HG02610 (cell line): ENCODE measurements around the gene PRIM2.
"Not testable (repeated sequence)": the region's sequence is repeated elsewhere in the genome, so short reads cannot be mapped to it uniquely, and the experiment has no call there.

Experiments
- ATAC-seq: cut with Tn5 transposase; IDR thresholded peaks from one replicate; pipeline ENCODE4 v1.9.1; 2021; ENCODE audit warnings: mild to moderate bottlenecking, moderate library complexity; ENCODE audit not compliant: unreplicated experiment

The PRIM2 gene

GRCh38 chr6:57572844-57573243, 255.4 kb downstream of the PRIM2 start:
- ATAC-seq: not testable (repeated sequence)

GRCh38 chr6:57577023-57577422, 259.6 kb downstream of the PRIM2 start:
- not testable (repeated sequence) for ATAC-seq

GRCh38 chr6:57579489-57579888, 262.1 kb downstream of the PRIM2 start:
- not testable (repeated sequence) for ATAC-seq

- ATAC-seq: not testable (repeated sequence)
Measured at GRCh38 chr6:57581586-57581985, 264.2 kb downstream of the PRIM2 start.

GRCh38 chr6:57601105-57601504, 283.7 kb downstream of the PRIM2 start:
- not testable (repeated sequence) for ATAC-seq

- not testable (repeated sequence) for ATAC-seq
Measured at GRCh38 chr6:57605303-57605702, 287.9 kb downstream of the PRIM2 start.

GRCh38 chr6:57606331-57606730, 288.9 kb downstream of the PRIM2 start:
- ATAC-seq: not testable (repeated sequence)

- ATAC-seq: not testable (repeated sequence)
Measured at GRCh38 chr6:57610612-57611011, 293.2 kb downstream of the PRIM2 start.

GRCh38 chr6:57618959-57619358, 301.5 kb downstream of the PRIM2 start:
- ATAC-seq: not testable (repeated sequence)

- not testable (repeated sequence) for ATAC-seq
Measured at GRCh38 chr6:57631773-57632172, 314.3 kb downstream of the PRIM2 start.

- ATAC-seq: not testable (repeated sequence)
Measured at GRCh38 chr6:57658526-57658925, 341.1 kb downstream of the PRIM2 start.

GRCh38 chr6:57659794-57660193, 342.4 kb downstream of the PRIM2 start:
- not testable (repeated sequence) for ATAC-seq

GRCh38 chr6:57660940-57661339, 343.5 kb downstream of the PRIM2 start:
- ATAC-seq: not testable (repeated sequence)

- ATAC-seq: not testable (repeated sequence)
Measured at GRCh38 chr6:57668108-57668507, 350.7 kb downstream of the PRIM2 start.

GRCh38 chr6:57671237-57671636, 353.8 kb downstream of the PRIM2 start:
- ATAC-seq: not testable (repeated sequence)

- not testable (repeated sequence) for ATAC-seq
Measured at GRCh38 chr6:57671937-57672627, 354.7 kb downstream of the PRIM2 start.

- not testable (repeated sequence) for ATAC-seq
Measured at GRCh38 chr6:57673281-57673680, 355.9 kb downstream of the PRIM2 start.

GRCh38 chr6:57675386-57675785, 358.0 kb downstream of the PRIM2 start:
- not testable (repeated sequence) for ATAC-seq

GRCh38 chr6:57696382-57696781, 379.0 kb downstream of the PRIM2 start:
- not testable (repeated sequence) for ATAC-seq
